ENCODE data around the gene ELMOD3.

The ELMOD3 gene

DNA sequence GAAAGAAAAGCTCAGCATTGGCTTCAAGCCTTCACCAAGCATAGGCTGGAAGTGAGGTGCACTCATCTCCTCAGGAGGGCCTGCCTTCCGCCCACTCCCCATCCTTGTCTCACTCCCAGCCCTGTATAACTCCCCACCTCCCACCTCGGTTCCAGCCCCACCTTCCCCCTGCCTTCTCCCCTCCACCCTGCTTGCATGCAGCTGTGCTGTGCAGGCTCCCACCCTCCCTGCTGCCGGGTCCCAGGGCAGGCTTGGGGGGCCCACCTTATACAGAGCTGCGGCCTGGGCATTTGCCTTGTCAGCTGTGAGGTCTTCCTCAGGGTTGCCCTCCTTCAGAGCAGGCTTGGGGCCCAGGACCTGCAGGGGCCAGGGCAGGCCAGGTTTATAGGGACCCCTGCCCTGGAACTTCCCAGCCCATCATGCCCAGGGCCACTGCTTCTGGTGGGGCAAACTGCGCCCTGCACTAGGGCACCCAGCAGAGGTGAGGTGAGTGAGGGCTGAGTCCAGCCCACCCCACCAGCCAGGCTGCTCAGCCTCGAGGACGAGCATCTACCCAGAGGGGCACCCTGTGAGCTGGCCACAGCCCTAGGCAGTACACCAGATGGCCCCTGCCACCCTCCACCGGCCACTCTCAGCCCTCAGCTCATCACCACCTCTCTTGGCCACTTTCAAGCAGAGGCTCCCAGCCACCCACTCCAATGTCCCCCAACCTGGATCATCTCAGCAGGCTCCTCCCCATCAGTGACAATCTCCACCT lies 44.0 kb downstream of the ELMOD3 start:
- TF ChIP-seq, protein P1, sequence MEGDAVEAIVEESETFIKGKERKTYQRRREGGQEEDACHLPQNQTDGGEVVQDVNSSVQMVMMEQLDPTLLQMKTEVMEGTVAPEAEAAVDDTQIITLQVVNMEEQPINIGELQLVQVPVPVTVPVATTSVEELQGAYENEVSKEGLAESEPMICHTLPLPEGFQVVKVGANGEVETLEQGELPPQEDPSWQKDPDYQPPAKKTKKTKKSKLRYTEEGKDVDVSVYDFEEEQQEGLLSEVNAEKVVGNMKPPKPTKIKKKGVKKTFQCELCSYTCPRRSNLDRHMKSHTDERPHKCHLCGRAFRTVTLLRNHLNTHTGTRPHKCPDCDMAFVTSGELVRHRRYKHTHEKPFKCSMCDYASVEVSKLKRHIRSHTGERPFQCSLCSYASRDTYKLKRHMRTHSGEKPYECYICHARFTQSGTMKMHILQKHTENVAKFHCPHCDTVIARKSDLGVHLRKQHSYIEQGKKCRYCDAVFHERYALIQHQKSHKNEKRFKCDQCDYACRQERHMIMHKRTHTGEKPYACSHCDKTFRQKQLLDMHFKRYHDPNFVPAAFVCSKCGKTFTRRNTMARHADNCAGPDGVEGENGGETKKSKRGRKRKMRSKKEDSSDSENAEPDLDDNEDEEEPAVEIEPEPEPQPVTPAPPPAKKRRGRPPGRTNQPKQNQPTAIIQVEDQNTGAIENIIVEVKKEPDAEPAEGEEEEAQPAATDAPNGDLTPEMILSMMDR (IDR thresholded peaks at IDR 0.05; ENCODE audit: insufficient read depth, low read depth, low read length, missing control alignments): no peak
- no peak overlapping the region for H3K4me3 ChIP-seq (ENCODE audit: low read depth, low read length)

DNA sequence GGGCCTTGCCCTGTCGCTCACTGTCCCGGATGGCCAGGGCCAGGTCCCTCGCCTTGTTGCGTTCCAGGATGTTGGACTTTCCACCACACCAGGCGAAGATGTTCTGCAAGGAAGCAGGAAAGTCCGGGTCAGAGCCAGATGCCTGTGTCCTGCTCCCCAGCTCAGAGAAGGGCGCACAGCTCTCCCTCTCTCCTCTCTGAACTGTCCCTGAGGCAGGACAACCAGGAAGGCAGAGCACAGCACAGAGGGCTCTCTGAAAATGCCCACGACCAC lies 44.5 kb downstream of the ELMOD3 start:
- TF ChIP-seq, protein P1 (IDR thresholded peaks at IDR 0.05; ENCODE audit: insufficient read depth, low read depth, low read length, missing control alignments): no peak
- H3K4me3 ChIP-seq (ENCODE audit: low read depth, low read length): no peak overlapping the region
- no peak for DNase-seq (ENCODE audit: low read depth)

More for the DNA sequence above, 44.0 kb downstream of the ELMOD3 start:
- no peak for DNase-seq (ENCODE audit: low read depth)

DNA sequence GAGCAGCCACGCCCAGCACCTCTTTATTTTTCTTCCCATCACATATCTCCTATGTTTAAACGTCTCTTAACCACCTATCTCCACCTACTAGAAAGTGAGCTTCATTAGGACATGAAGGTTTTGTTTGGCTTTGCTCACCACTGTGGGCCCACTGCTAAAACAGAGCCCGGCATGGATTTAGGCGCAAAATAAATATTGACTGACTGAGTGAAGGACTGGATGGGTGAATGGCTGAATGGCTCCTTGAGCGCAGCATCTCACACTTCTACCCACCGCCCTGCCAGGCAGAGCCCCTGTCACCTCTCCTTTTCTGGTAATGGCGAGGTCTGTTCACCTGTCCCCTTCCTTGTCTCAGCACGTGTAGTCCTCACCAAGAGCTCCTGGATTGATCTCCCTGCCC lies 45.5 kb downstream of the ELMOD3 start:
- no peak overlapping the region for H3K4me3 ChIP-seq (ENCODE audit: low read depth, low read length)
- DNase-seq (ENCODE audit: low read depth): no peak
- TF ChIP-seq, protein P1 (IDR thresholded peaks at IDR 0.05; ENCODE audit: insufficient read depth, low read depth, low read length, missing control alignments): no peak

DNA sequence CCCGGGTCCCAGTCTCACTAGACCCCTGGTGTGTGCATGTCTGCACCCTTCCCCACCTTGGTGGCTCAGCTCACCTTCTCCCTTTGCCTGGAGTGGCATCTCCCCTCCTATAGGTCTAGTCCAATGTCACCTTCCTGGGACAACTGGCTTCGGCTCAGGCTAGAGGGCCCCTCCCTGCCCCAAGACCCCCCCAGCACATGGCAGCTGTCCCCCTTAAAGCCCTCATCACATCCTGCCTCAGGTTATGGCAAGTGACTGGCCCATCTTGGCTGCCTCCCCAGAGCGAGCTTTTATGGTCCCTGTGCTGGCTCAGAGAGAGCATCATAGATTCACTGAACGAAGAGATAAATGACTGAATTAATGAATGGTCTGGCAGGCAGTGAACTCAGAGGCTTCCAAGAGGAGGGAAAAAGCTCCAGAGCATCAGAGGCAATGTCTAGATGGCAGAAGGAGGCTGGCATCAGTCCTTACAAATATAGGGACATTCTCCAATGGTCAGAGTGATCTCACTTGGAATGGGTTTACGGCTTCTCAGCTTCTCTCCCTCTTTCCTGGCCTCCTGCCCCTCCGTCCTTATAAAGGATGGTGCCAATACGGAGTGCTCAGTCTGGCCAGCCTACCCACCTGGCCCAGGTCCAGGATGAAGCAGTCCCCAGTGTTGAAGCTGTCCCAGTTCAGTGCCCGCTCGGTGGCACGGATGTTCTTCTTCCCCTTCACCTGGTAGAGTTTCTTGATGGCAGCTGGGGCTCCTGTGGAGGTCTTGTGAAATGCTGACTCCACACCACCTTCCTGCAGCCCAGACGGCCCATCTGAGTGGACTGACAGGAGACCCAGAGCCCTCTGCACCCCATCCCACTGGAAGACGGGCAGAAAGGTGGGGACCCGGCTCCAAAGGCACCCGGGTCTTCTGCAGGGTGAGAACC lies 46.2 kb downstream of the ELMOD3 start:
- TF ChIP-seq, protein P1 (IDR thresholded peaks at IDR 0.05; ENCODE audit: insufficient read depth, low read depth, low read length, missing control alignments): no peak
- no peak for DNase-seq (ENCODE audit: low read depth)
- no peak overlapping the region for H3K4me3 ChIP-seq (ENCODE audit: low read depth, low read length)

DNA sequence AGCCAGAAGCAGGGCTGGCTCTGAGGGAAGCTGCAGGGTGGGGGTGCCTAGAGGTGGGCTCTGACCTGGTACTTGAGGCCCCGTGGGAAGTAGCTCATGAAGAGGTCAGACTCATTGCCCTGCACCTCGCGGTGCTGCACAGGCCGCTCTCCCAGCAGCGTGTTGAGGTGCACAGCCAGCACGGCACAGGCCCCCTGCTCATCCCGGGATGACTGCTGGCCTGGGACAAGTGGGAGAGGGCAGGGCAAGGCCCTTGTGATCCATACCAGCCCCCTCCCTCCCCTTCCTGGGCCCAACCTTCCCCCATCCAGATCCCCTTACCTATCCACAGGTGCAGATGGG lies 46.9 kb downstream of the ELMOD3 start:
- TF ChIP-seq, protein P1 (IDR thresholded peaks at IDR 0.05; ENCODE audit: insufficient read depth, low read depth, low read length, missing control alignments): no peak
- H3K4me3 ChIP-seq (ENCODE audit: low read depth, low read length): no peak overlapping the region
- no peak for DNase-seq (ENCODE audit: low read depth)

DNA sequence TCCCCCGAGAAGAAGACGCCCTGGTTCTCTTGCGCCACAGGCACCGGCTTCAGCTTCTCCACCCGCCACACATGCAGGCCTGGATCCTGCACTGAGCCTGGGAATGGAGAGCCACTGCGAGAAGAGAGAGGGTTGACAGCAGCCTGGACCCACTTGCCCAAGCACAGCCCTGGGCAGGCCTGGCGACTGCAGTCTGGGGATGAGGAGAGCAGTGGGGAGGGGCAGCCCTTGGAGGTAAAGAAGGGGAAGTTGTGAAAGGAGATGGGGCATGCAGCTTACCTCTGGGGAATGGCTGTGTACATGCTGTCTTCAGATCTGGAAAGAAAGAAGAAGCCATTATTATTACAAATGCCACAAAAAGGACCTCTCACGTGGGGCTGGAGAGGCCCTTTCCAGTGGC lies 47.3 kb downstream of the ELMOD3 start:
- TF ChIP-seq, protein P1 (IDR thresholded peaks at IDR 0.05; ENCODE audit: insufficient read depth, low read depth, low read length, missing control alignments): no peak
- no peak overlapping the region for H3K4me3 ChIP-seq (ENCODE audit: low read depth, low read length)
- DNase-seq (ENCODE audit: low read depth): no peak

Data from GM12865 (cell line).